ENCODE data around the gene MRPL18.
"Not testable (repeated sequence)": the region's sequence is repeated elsewhere in the genome, so short reads cannot be mapped to it uniquely, and the experiment has no call there.

MRPL18 gene

GRCh38 chr6:159813781-159814180, 23.5 kb downstream of the MRPL18 start:
- Histone ChIP-seq H3K9ac (ENCODE audit: low read length) (no peak overlapping the region), H3F3A (ENCODE audit: insufficient read depth, low read length) (no peaks in the 10 kb centered on the region), H3K27me3 (replicated peaks; ENCODE audit: insufficient read depth, low read length) (no peaks in the 10 kb centered on the region), H3K4me1 (ENCODE audit: low read length) (peaks cover 7% of the 10 kb centered on the region), H3K79me2 (ENCODE audit: low read length) (no peaks in the 10 kb centered on the region), H3K9me3 (replicated peaks; ENCODE audit: insufficient read depth, low read length) (no peaks in the 10 kb centered on the region), H2AFZ (ENCODE audit: low read length) (no peak overlapping the region), H3K27ac (ENCODE audit: low read length) (no peak overlapping the region), H3K4me3 (ENCODE audit: low read length) (no peak overlapping the region), H3K4me2 (ENCODE audit: low read depth, low read length) (no peak overlapping the region), H3K36me3 (replicated peaks; ENCODE audit: insufficient read depth, low read length) (no peaks in the 10 kb centered on the region), H3K9me2 (replicated peaks; ENCODE audit: insufficient read depth, low read length) (no peaks in the 10 kb centered on the region), H4K20me1 (ENCODE audit: insufficient read depth, low read length) (no peaks in the 10 kb centered on the region)
- no peak for DNase-seq
- no peak for TF ChIP-seq CTCF (IDR thresholded peaks at IDR 0.05; ENCODE audit: low read length)
- TF ChIP-seq EZH2phosphoT487 (IDR thresholded peaks at IDR 0.05; ENCODE audit: low read length) = no peak
- TF ChIP-seq EZH2 (optimal IDR thresholded peaks at IDR 0.05; ENCODE audit: low read depth, low read length) = no peak

GRCh38 chr6:159815410-159815809, 25.1 kb downstream of the MRPL18 start:
- DNase-seq = no peak
- TF ChIP-seq CTCF (IDR thresholded peaks at IDR 0.05; ENCODE audit: low read length) (no peak), EZH2phosphoT487 (IDR thresholded peaks at IDR 0.05; ENCODE audit: low read length) (no peak), EZH2 (optimal IDR thresholded peaks at IDR 0.05; ENCODE audit: low read depth, low read length) (no peak)
- H3F3A ChIP-seq (ENCODE audit: insufficient read depth, low read length) = peaks cover 6% of the 10 kb centered on the region; the same call in 1 of the 2 replicates
- no peaks in the 10 kb centered on the region for H3K9me2 ChIP-seq (replicated peaks; ENCODE audit: insufficient read depth, low read length)
- H3K27me3 ChIP-seq (replicated peaks; ENCODE audit: insufficient read depth, low read length) = no peaks in the 10 kb centered on the region
- H3K36me3 ChIP-seq (replicated peaks; ENCODE audit: insufficient read depth, low read length) = no peaks in the 10 kb centered on the region
- no peak overlapping the region for H3K4me2 ChIP-seq (ENCODE audit: low read depth, low read length)
- H3K4me3 ChIP-seq (ENCODE audit: low read length) = no peak overlapping the region
- no peak overlapping the region for H3K9ac ChIP-seq (ENCODE audit: low read length)
- no peak overlapping the region for H3K27ac ChIP-seq (ENCODE audit: low read length)
- H4K20me1 ChIP-seq (ENCODE audit: insufficient read depth, low read length) = no peaks in the 10 kb centered on the region
- H2AFZ ChIP-seq (ENCODE audit: low read length) = no peak overlapping the region
- H3K9me3 ChIP-seq (replicated peaks; ENCODE audit: insufficient read depth, low read length) = no peaks in the 10 kb centered on the region
- H3K4me1 ChIP-seq (ENCODE audit: low read length) = peaks cover 7% of the 10 kb centered on the region
- H3K79me2 ChIP-seq (ENCODE audit: low read length) = no peaks in the 10 kb centered on the region

- not testable (repeated sequence) for H3K27ac ChIP-seq (ENCODE audit: low read length); H3K27me3 ChIP-seq (replicated peaks; ENCODE audit: insufficient read depth, low read length); H3K4me2 ChIP-seq (ENCODE audit: low read depth, low read length); H3K4me3 ChIP-seq (ENCODE audit: low read length); DNase-seq; H4K20me1 ChIP-seq (ENCODE audit: insufficient read depth, low read length); H3K36me3 ChIP-seq (replicated peaks; ENCODE audit: insufficient read depth, low read length); H2AFZ ChIP-seq (ENCODE audit: low read length); H3K9me2 ChIP-seq (replicated peaks; ENCODE audit: insufficient read depth, low read length); H3K9ac ChIP-seq (ENCODE audit: low read length); H3K9me3 ChIP-seq (replicated peaks; ENCODE audit: insufficient read depth, low read length); H3K79me2 ChIP-seq (ENCODE audit: low read length); H3K4me1 ChIP-seq (ENCODE audit: low read length); H3F3A ChIP-seq (ENCODE audit: insufficient read depth, low read length)
Observed at GRCh38 chr6:159816775-159817174, 26.5 kb downstream of the MRPL18 start.

- no peak for DNase-seq
- H3K9me2 ChIP-seq (replicated peaks; ENCODE audit: insufficient read depth, low read length) = no peaks in the 10 kb centered on the region
- no peak overlapping the region for H3K4me3 ChIP-seq (ENCODE audit: low read length)
- no peak overlapping the region for H3K4me2 ChIP-seq (ENCODE audit: low read depth, low read length)
- peaks cover 10% of the 10 kb centered on the region for H3K4me1 ChIP-seq (ENCODE audit: low read length)
- no peak for TF ChIP-seq CTCF (IDR thresholded peaks at IDR 0.05; ENCODE audit: low read length)
- TF ChIP-seq EZH2phosphoT487 (IDR thresholded peaks at IDR 0.05; ENCODE audit: low read length) = no peak
- no peak for TF ChIP-seq EZH2 (optimal IDR thresholded peaks at IDR 0.05; ENCODE audit: low read depth, low read length)
- no peaks in the 10 kb centered on the region for H3K79me2 ChIP-seq (ENCODE audit: low read length)
- no peaks in the 10 kb centered on the region for H3K9me3 ChIP-seq (replicated peaks; ENCODE audit: insufficient read depth, low read length)
- no peaks in the 10 kb centered on the region for H3K27me3 ChIP-seq (replicated peaks; ENCODE audit: insufficient read depth, low read length)
- H3K36me3 ChIP-seq (replicated peaks; ENCODE audit: insufficient read depth, low read length) = no peaks in the 10 kb centered on the region
- H3F3A ChIP-seq (ENCODE audit: insufficient read depth, low read length) = peaks cover 6% of the 10 kb centered on the region; the same call in 1 of the 2 replicates
- no peak overlapping the region for H3K27ac ChIP-seq (ENCODE audit: low read length)
- no peak overlapping the region for H3K9ac ChIP-seq (ENCODE audit: low read length)
- no peak overlapping the region for H2AFZ ChIP-seq (ENCODE audit: low read length)
- H4K20me1 ChIP-seq (ENCODE audit: insufficient read depth, low read length) = no peaks in the 10 kb centered on the region
Observed at GRCh38 chr6:159817951-159818739, 27.9 kb downstream of the MRPL18 start.

Measured in MM.1S (cell line).